GM19193 (cell line): ENCODE measurements around the gene PRR4.

Source experiments
- POLR2A ChIP-seq: IDR thresholded peaks from 4 replicates; pipeline ENCODE4 v1.6.1; 2011; ENCODE audit not compliant: insufficient read depth, insufficient read length; ENCODE audit errors: extremely low read depth

Gene PRR4

GRCh38 chr12:10826258-10826657 lies 23.0 kb downstream of the PRR4 start, which contains the start of gene TAS2R10:
TAS2R10 (minus strand) TSS chr12:10826358; CDS start chr12:10826269, 89 bp downstream.
- TF ChIP-seq POLR2A, result no peak

DNA sequence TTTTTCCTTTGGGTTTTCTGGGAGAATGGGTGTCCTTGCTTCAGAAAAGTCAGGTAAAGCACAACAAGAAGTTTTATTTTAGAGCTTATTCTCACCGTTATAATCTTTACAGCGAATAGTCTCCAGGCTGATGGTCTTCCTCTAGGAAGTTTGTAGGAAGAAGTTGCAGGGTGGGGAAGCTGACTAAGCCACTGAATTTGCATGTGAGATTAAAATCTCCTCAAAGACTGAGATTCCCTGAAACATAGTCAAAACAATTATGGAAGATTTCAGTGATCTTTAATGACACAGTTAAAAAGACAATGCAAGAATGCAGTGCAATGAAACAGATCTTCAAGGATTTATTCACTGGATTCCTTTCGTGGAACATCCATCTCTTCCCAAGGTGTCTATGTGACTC lies 24.3 kb downstream of the PRR4 start:
- no peak for TF ChIP-seq POLR2A

- no peak for TF ChIP-seq POLR2A
Measured at GRCh38 chr12:10811883-10812536, 37.3 kb downstream of the PRR4 start.

- no peak for TF ChIP-seq POLR2A
Measured at GRCh38 chr12:10810068-10810467, 39.2 kb downstream of the PRR4 start, which contains the start of gene TAS2R9. TAS2R9 (minus strand) TSS chr12:10810168; CDS start chr12:10810075, 93 bp downstream.

GRCh38 chr12:10807186-10807585 lies 42.1 kb downstream of the PRR4 start, which contains the start of gene TAS2R8:
TAS2R8 (minus strand) TSS chr12:10807286; CDS start chr12:10806980, 306 bp downstream.
- no peak for TF ChIP-seq POLR2A

GRCh38 chr12:10802587-10802986 lies 46.7 kb downstream of the PRR4 start, which contains the start of gene TAS2R7:
TAS2R7 (minus strand) TSS chr12:10802627; CDS start chr12:10802570, 57 bp downstream.
- TF ChIP-seq POLR2A, result no peak

DNA sequence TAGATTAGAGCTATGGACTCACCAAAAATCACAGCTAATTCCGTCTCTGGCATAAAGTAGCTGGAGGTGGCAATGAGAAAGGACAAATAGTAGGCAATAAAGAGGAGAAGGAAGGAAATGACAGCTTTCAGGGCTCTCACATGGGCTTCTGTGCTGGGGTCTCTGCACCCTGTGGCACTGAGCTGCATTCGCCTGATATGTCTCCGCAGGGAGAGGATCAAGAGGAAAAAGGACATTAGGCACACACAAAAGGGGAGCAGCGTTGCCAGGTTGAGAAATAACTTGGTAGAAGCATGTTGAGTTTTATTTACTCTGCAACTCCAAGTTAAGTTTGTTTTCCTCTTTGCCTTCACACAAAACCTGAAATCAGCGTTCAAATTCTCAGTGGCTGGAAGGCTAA lies 47.5 kb downstream of the PRR4 start:
- no peak for TF ChIP-seq POLR2A
